PC-3 (cell line): Measurements from ENCODE around the gene PBRM1. TPM values are rescaled to one million over a fixed set of nuclear protein-coding genes. Genes with fewer than 3 reads are reported as not detected.

Experiments
- ATAC-seq: fragments of 200-7000 bp; cut with Tn5 transposase; 2 replicates; pipeline ENCODE4 v1.9.1; 2020; ENCODE audit warnings: mild to moderate bottlenecking, moderate library complexity
- BruUV-seq: library from RNA; stranded (reverse); fragments of 400-500 nt; replicated peaks from 2 replicates; lab custom pipeline; 2021; lab: Mats Ljungman, UMichigan
- CTCF ChIA-PET: fragments of 300-600 bp; sonication (Branson Sonifier 250); formaldehyde crosslinking; loops from one replicate; lab custom pipeline; 2022; ENCODE audit warnings: antibody characterized with exemption; lab: Charles Lee
- POLR2A ChIA-PET: fragments of 300-600 bp; sonication (Branson Sonifier 250); formaldehyde crosslinking; loops from one replicate; lab custom pipeline; 2022; ENCODE audit warnings: antibody characterized with exemption; ENCODE audit not compliant: unreplicated experiment; lab: Charles Lee
- DNase-seq: peaks from one replicate; pipeline ENCODE4 v3.0.0-alpha.2; 2015
- H2AFZ ChIP-seq: fragments of 300-600 bp; sonication (generic); 2 replicates; pipeline ENCODE4 v1.6.0; 2016; ENCODE audit warnings: antibody characterized with exemption, low read length
- H3F3A ChIP-seq: fragments of 300-600 bp; sonication (generic); one replicate; pipeline ENCODE4 v1.6.0; 2017; ENCODE audit warnings: antibody characterized with exemption, low read length, control low read depth, mild to moderate bottlenecking; ENCODE audit not compliant: unreplicated experiment
- H3K27ac ChIP-seq: fragments of 300-600 bp; sonication (generic); 2 replicates; pipeline ENCODE4 v1.5.1; 2016; ENCODE audit warnings: mild to moderate bottlenecking, low read length
- H3K27me3 ChIP-seq: fragments of 300-600 bp; sonication (generic); 2 replicates; pipeline ENCODE4 v1.6.1; 2016; ENCODE audit warnings: low read length, mixed read lengths
- H3K36me3 ChIP-seq: fragments of 300-600 bp; sonication (generic); 2 replicates; pipeline ENCODE4 v1.6.1; 2016; ENCODE audit warnings: low read depth, mixed run types, low read length, mixed read lengths
- H3K4me1 ChIP-seq: fragments of 300-600 bp; sonication (generic); 2 replicates; pipeline ENCODE4 v1.5.1; 2016; ENCODE audit warnings: low read length; ENCODE audit not compliant: insufficient read depth
- H3K4me2 ChIP-seq: fragments of 300-600 bp; sonication (generic); 2 replicates; pipeline ENCODE4 v1.6.0; 2016; ENCODE audit warnings: low read length
- H3K4me3 ChIP-seq: fragments of 300-600 bp; sonication (generic); 2 replicates; pipeline ENCODE4 v1.5.1; 2016; ENCODE audit warnings: mild to moderate bottlenecking, low read length, mixed read lengths
- H3K79me2 ChIP-seq: fragments of 300-600 bp; sonication (generic); 2 replicates; pipeline ENCODE4 v1.6.1; 2017; ENCODE audit warnings: low read length, mixed read lengths
- H3K9ac ChIP-seq: fragments of 300-600 bp; sonication (generic); 2 replicates; pipeline ENCODE4 v1.6.0; 2016; ENCODE audit warnings: mild to moderate bottlenecking, low read length
- H3K9me2 ChIP-seq: fragments of 300-600 bp; sonication (generic); replicated peaks from 2 replicates; pipeline ENCODE4 v1.6.1; 2016; ENCODE audit warnings: mixed run types, low read length, mixed read lengths
- H3K9me3 ChIP-seq: fragments of 300-600 bp; sonication (generic); 2 replicates; pipeline ENCODE4 v1.6.1; 2016; ENCODE audit warnings: low read length, mixed read lengths
- H4K20me1 ChIP-seq: fragments of 300-600 bp; sonication (generic); 2 replicates; pipeline ENCODE4 v1.6.1; 2016; ENCODE audit warnings: low read length, mixed read lengths
- EZH2 ChIP-seq: fragments of 300-600 bp; sonication (generic); IDR thresholded peaks from one replicate; pipeline ENCODE4 v1.6.1; 2017; ENCODE audit warnings: antibody characterized with exemption, mild to moderate bottlenecking, low read length; ENCODE audit not compliant: unreplicated experiment
- EZH2phosphoT487 ChIP-seq: fragments of 300-600 bp; sonication (generic); IDR thresholded peaks from 2 replicates; pipeline ENCODE4 v1.6.1; 2018; ENCODE audit warnings: mild to moderate bottlenecking, antibody characterized with exemption, low read length, borderline replicate concordance
- intact Hi-C: fragments of 100-400 bp; cut with micrococcal nuclease; formaldehyde crosslinking; loops from 2 replicates; pipeline ENCODE4 v1.9.0; 2023
- total RNA-seq: library from RNA; depleted of rRNA; stranded (reverse); fragments of >200 nt; gene quantifications from 2 replicates; pipeline ENCODE4 v1.2.3, GENCODE V29; 2014
- TF ChIP-seq, protein P1 (sequence below): fragments of 300-600 bp; sonication (generic); conservative IDR thresholded peaks from 2 replicates; pipeline ENCODE4 v1.5.1; 2017; ENCODE audit warnings: antibody characterized with exemption, low read depth, mild to moderate bottlenecking, low read length

PBRM1 gene
- total RNA-seq, 1 experiment from 2014 or later: 59.7 TPM

DNA sequence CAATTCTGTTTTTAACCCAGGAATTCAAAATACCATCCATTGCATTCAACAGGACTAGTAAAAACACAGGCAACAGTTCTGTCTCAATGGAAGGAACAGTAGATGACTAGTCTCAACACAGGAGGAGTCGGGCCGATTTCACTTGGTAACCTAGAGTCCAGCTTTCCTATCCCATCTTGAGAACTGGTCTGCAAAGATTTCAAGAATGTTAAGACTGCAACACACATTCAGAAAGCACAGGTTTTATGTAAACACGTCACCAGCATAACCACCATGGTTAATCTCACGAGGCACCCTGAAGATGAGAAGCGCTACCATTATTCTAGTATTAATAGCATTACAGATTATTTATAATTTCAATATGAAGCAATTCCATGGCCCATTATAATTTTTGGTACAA is 127.3 kb downstream of the PBRM1 start:
- intact Hi-C loops: no loop called here
- Histone ChIP-seq H4K20me1 (no peaks in the 10 kb centered on the region), H3K27ac (no peak overlapping the region), H2AFZ (no peak overlapping the region), H3K9ac (no peak overlapping the region), H3K9me2 (no peaks in the 10 kb centered on the region), H3K27me3 (no peaks in the 10 kb centered on the region), H3K9me3 (no peaks in the 10 kb centered on the region), H3F3A (no peaks in the 10 kb centered on the region), H3K4me1 (no peaks in the 10 kb centered on the region), H3K79me2 (no peaks in the 10 kb centered on the region), H3K4me2 (no peak overlapping the region), H3K4me3 (no peak overlapping the region), H3K36me3 (peaks cover 45% of the 10 kb centered on the region; the same call in 1 of the 2 replicates)
- TF ChIP-seq EZH2phosphoT487: no peak
- TF ChIP-seq, protein P1, sequence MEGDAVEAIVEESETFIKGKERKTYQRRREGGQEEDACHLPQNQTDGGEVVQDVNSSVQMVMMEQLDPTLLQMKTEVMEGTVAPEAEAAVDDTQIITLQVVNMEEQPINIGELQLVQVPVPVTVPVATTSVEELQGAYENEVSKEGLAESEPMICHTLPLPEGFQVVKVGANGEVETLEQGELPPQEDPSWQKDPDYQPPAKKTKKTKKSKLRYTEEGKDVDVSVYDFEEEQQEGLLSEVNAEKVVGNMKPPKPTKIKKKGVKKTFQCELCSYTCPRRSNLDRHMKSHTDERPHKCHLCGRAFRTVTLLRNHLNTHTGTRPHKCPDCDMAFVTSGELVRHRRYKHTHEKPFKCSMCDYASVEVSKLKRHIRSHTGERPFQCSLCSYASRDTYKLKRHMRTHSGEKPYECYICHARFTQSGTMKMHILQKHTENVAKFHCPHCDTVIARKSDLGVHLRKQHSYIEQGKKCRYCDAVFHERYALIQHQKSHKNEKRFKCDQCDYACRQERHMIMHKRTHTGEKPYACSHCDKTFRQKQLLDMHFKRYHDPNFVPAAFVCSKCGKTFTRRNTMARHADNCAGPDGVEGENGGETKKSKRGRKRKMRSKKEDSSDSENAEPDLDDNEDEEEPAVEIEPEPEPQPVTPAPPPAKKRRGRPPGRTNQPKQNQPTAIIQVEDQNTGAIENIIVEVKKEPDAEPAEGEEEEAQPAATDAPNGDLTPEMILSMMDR: no peak
- no TSS peak for BruUV-seq
- ATAC-seq (no peak), DNase-seq (no peak)
- CTCF ChIA-PET: no interaction called here
- POLR2A ChIA-PET: no interaction called here

DNA sequence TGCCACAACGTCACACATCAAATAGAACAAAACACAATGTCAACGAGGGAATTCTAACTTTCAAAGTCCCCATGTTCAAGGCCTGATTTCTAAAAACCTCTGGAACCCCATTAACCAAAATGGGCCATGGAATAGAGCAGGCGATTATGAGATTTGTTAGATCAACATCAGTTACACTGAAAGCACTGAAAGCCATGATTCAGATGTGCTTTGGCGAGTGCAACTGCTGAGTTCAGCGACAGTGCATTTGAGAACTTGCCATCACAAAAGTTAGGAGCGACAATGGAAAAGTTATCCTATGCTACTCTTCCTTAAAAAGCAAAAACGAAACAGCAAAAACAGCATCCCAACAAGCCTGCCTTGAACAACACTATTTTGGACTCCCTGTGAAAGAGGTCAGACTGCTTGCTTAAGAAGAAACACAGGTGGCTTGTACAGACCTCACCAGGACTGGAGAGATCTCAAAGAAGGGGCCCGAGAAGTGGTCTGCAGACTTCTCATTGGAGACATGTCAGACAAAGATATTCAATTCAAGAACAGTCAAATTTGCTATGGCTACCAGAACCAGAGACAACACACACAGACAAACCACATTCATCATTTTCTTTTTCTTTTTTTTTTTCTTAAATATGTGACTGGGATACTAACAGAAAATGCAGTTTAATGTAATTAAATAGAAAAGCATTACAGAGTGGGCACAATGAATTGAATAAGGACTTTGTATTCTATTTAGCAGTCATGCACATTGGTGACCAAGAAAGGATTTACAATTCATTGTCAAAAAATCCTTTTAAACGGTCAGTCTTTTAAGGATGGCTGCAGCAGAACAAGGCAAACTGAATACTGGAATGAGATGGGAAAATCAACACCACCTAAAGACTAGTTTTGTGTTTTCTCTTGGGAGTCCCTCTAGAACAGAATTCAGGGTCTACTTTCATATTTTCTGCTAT is 128.4 kb downstream of the PBRM1 start:
- no peaks in the 10 kb centered on the region for H3K79me2 ChIP-seq
- TF ChIP-seq EZH2: no peak
- no peak for TF ChIP-seq EZH2phosphoT487
- TF ChIP-seq, protein P1: no peak
- POLR2A ChIA-PET: no interaction called here
- intact Hi-C loops: no loop called here
- no peak overlapping the region for H2AFZ ChIP-seq
- ATAC-seq: no peak
- no peak for DNase-seq
- no peaks in the 10 kb centered on the region for H4K20me1 ChIP-seq
- BruUV-seq: no TSS peak
- no peak overlapping the region for H3K27ac ChIP-seq
- no peak overlapping the region for H3K4me3 ChIP-seq
- H3K4me1 ChIP-seq: no peaks in the 10 kb centered on the region
- H3K27me3 ChIP-seq: no peaks in the 10 kb centered on the region
- peaks cover 50% of the 10 kb centered on the region for H3K36me3 ChIP-seq
- H3K9me3 ChIP-seq: no peaks in the 10 kb centered on the region
- no peak overlapping the region for H3K9ac ChIP-seq
- no peaks in the 10 kb centered on the region for H3F3A ChIP-seq
- no peaks in the 10 kb centered on the region for H3K9me2 ChIP-seq
- no peak overlapping the region for H3K4me2 ChIP-seq
- CTCF ChIA-PET: no interaction called here

DNA sequence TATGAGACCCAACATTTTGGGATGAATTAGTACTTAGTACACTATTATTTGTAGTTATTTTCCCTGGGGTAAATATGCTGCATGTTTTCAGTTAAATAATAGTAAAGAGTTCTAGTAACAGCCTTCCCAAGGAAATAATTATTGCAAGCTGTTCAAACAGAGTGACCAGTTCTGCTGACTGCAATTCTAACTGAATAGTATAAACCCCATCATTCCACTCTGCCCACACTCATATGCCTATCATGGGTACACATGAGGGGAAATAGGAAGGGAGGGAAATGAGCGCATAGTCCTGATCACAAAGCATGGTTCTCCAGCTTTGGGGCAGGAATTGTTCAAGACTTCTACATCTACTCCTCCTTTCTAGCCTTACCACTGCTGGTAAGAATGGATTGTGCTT is 130.7 kb downstream of the PBRM1 start:
- CTCF ChIA-PET: no interaction called here
- Histone ChIP-seq H3F3A (no peaks in the 10 kb centered on the region), H3K4me2 (no peak overlapping the region), H3K4me3 (no peak overlapping the region), H3K9ac (no peak overlapping the region), H2AFZ (no peak overlapping the region), H4K20me1 (no peaks in the 10 kb centered on the region), H3K27me3 (no peaks in the 10 kb centered on the region), H3K27ac (no peak overlapping the region), H3K79me2 (no peaks in the 10 kb centered on the region), H3K9me2 (no peaks in the 10 kb centered on the region), H3K4me1 (no peaks in the 10 kb centered on the region), H3K9me3 (no peaks in the 10 kb centered on the region), H3K36me3 (peaks cover 47% of the 10 kb centered on the region)
- no peak for DNase-seq
- POLR2A ChIA-PET: no interaction called here
- TF ChIP-seq, protein P1: no peak
- TF ChIP-seq EZH2phosphoT487 (no peak), EZH2 (no peak)
- no TSS peak for BruUV-seq
- intact Hi-C loops: no loop called here
- no peak for ATAC-seq
